GM21390 (cell line): ENCODE data around the gene RAE1.
"Not testable (repeated sequence)": the region's sequence is repeated elsewhere in the genome, so short reads cannot be mapped to it uniquely, and the experiment has no call there.

Source experiments
- ATAC-seq: cut with Tn5 transposase; IDR thresholded peaks from one replicate; pipeline ENCODE4 v1.9.1; 2021; ENCODE audit not compliant: unreplicated experiment

Gene RAE1

DNA sequence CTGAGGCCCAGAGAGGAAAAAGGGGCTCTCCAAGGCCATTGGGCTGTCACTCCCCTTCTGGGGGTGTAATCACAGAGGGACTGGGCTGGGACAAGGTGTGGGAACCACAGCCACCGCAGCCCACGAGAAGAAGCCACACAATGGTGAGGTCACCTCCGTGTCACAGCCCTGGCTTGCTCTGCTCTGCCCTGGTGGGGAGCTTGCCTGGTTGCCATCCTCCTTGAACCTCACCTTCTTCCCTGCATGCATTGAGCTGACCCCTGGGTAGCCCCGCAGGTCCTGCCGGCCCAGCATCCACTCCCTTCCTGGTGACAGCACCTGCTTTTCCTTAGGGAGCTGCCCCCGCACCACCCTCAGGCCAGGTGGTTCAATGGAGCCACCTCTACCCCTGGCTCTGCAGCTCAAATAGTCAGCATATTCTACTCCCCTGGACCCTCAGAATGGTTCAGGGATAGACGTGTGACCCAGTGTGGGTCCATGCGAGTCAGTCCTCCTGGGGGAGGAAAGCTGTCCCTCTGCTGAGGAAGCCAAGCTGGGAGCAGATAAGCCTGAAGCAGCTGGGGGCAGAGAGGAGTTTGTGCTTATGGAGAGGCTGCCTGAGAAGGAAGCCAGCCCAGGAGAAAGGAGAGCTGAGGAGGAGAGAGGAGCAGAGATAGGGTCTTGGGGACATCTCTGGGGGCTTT lies 61.4 kb downstream of the RAE1 start:
- no peak for ATAC-seq

DNA sequence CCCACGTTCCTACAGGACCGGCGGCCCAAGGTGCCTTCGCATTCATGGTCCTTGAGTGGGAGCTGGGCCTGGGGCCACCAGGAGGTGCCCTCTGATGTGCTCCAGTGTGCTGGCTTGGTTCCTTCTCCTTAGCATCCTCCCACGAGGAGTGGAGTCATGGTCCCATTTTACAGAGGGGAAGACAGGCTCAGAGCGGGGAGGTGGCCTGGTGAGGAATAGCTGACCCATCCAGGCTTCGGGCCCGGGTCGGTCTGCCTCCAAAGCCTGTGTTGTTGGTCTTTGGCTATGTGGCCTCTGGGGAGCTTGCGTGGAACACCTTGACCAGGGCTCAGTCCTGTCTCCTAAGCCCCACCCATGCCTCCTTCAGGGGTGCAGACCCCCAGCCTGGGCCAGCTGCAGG lies 62.9 kb downstream of the RAE1 start:
- no peak for ATAC-seq

- no peak for ATAC-seq
These were observed 64.0 kb downstream of the RAE1 start for GRCh38 chr20:57414867-57415592.

GRCh38 chr20:57415771-57416170 lies 64.7 kb downstream of the RAE1 start:
- ATAC-seq, result no peak

DNA sequence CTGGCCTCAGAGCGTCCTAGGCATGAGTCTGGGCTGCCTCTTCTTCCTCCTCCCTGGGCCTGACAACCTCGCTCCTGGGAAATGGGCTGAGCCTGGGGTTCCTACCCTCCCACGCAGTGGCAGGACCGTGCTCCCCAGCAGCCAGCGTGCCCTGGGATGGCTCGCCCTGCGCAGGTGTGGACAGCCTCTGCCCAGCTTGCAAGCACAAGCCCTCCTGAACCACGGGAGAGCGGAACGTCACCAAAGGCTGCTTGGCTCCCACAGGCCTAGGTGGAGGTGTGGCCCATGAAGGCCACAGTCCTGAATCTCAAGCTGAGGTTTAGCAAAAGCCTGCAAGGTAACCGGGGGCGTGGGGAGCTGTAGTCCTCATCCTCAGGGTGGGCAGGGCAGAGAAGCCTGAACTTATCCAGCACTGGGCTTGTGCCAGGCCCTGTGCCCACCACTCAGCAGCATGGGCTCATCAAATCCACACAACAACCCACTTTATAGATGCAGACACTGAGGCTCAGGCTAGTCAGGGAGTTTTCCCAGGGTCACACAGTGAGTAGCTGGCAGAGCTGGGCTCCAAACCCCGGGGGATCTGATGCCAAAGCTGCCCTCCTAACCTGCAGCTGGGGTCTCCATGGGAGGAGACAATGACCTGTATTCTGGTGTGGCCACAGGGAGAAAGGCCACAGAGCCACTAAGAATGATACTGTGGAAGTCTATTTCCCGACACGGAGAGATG lies 65.4 kb downstream of the RAE1 start:
- no peak for ATAC-seq

GRCh38 chr20:57417051-57417689 lies 66.1 kb downstream of the RAE1 start:
- ATAC-seq, result no peak

- no peak for ATAC-seq
These were observed 67.0 kb downstream of the RAE1 start for GRCh38 chr20:57417830-57418780.

DNA sequence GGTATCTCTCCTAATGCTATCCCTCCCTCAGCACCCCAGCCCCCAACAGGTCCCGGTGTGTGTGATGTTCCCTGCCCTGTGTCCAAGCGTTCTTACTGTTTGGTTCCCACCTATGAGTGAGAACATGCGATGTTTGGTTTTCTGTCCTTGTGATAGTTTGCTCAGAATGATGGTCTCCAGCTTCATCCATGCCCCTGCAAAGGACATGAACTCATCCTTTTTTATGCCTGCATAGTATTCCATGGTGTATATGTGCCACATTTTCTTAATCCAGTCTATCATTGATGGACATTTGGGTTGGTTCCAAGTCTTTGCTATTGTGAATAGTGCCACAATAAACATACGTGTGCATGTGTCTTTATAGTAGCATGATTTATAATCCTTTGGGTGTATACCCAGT lies 68.4 kb downstream of the RAE1 start:
- not testable (repeated sequence) for ATAC-seq

GRCh38 chr20:57420571-57421252 lies 69.7 kb downstream of the RAE1 start:
- ATAC-seq, result no peak

DNA sequence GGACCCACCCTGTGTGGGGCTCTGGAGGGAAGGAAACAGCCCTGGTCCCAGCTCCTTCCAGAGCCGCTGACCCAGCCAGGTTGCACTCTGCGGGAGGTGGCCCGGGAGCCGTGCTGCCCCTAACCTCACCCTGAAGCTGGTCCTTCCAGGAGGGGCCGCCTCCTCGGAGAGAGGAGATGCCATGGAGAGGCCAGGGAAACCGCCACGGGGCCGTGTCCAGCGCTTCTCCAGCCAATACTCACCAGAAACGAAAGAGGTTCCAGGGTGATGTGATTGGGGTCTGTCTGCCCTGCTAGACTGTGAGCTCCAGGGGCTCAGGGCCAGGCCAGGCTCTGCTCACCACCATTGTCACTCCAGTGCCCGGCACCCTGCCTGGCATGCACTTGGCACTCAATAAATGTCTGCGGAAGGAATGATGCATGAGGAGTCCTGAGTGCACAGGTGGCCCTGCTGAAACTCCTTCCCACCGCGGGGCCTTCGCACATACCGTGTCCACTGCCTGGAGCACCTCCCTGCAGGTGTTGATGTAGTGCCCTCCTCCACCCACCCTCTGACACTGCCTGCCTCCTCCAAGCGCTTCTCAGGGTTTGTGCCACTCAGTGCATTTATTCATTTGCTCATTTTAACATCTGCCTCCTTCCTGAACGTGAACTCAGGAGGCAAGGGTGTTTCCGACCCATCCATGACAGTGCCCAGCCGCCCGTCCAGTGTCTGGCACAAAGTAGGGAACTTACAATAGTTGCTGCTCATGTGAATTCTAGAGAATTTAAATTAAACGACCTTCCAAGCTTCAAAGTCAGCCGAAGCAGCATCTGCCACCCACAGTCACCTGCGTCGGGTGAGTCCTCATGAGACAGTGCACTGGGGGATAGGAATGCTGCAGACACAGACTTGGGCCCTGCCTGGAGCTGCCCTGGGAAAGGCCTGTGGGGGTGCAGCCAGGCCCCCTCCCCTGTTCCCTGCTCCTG lies 70.5 kb downstream of the RAE1 start:
- no peak for ATAC-seq

DNA sequence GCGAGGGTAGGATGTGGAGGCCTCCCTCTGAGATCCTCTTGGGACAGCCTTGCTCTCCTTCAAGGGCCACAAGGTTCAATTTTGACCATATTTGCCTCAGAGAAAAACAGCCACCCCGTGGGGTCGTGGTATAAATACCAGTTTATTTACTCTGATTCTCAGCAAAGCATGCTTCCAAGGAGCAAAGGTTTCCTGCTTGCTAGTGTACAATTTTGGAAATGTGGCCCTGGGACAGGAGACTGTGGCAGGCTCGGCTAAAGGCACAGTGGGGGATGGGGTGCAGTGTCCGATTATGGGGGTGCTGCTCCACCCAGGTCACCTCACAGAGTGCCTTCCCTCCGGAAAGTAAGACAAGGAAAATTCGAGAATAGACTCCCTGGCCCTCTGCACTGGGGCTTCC lies 71.2 kb downstream of the RAE1 start:
- no peak for ATAC-seq

DNA sequence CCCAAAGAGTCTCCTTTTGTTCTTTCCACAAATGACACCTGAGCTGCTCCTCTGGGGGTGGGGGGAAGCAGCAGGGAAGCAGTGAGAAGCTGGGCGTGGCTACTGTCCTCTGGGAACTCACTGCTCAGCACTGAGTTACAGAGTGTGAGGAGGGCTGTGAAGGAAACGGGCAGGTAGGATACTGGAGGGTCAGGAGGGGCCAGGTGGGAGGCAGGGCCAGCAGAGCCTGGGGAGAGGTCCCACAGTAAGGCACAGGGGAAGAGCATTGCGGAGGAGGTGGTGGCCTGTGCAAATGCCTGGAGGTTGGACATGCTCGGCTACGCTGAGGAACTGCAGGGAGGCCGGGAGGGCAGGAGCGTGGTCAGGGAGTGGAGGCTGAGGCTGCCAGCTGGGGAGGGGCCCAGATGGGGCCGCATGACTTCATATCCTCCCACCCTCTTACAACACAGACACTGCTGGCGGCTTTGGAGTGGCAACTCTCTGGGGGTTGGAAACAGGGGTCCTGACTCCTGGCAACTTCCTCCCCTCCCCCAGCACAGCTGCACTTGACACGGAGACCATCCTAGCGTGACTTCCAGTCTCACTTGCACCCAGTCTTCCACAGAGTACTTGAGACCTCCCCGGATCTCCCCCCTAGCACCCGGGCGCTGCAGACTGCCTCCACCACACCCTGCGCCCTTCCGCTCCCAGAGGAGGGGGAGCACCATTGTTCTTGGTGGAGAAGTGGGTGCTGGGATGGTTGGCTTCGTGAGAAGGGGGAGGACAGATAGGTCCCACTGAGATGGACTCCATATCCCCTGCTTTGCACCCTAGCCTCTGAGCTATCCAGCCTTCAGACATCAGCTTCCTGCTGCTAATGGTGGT lies 74.3 kb downstream of the RAE1 start:
- no peak for ATAC-seq

DNA sequence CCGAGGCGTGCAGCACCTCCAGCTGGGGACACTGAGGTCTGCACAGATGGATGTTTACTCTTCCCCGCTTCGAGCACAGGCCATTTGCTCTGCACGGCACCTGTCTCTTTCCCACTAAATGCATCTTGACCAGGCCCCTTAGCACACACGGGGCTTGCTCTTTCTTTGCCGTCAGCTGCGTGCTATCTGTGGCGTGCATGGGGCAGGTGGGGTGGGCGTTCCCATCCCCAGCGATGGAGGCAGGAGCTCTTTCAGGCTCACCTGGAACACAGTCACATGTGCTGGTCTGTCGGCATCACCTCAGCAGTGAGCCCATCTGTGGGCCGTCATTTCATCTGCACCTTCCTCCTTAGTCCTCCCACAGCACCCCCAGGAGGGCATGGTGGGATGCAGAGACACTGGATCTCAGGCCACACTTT lies 75.2 kb downstream of the RAE1 start:
- no peak for ATAC-seq

DNA sequence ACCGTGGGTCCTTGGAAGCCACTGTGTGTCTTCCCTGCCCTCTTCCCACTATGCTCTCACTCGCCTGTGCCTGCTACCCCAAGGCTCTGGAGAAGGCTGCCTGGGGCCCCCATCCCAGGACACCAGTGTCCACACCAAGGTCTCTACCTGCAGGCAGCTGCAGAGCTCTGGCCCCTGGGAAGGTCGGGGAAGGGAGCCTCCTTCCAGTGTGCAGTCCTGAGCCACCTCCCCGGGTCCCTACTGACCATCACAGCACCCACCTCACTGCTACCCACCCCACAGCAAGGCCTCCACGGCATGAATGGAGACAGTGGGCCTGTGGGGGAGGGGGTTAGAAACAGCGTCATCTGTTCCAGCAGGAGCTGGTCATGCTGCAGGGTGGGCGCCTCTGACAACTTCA lies 75.8 kb downstream of the RAE1 start:
- no peak for ATAC-seq

DNA sequence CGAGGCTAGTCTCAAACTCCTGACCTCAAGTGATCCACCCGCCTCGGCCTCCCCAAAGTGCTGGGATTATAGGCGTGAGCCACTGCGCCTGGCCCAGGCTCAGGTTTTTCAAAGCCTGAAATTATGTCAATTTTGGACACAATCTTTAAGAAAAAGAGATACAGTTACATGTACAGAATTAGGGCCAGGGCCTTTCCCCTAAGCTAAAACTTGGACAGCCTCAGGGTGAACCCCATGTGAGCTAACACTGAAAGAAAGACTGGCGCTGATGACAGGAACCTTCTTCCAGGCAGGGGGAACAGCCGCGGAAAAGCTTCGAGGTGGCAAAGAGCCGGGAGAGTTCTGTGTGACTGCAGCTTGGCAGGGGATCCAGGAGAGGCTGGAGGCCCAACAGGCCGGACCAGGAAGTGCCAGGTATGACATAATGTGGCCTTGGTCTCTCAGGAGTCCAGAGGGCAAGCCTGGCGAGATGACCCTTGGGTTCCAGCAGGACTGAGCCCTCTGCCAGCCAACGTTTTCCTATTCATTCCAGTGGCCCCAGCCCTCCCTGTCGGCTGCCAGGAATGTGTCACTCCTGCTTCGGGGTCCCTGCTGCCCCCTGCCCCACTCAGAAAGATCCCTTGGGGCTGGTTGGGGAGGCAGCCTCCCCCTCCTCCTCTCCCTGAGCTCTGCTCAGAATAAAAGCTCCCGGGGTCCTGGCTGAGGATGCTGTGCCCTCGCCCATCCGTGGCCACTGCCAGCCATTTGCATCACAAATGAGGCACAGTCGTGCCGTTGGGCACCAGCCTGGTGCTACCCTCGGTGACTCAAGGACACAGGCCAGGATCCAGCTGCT lies 77.5 kb downstream of the RAE1 start:
- ATAC-seq, result no peak
